Hepatocyte (in vitro differentiated cells): ENCODE results near the gene PDE7B.
"Not testable (repeated sequence)": the region's sequence is repeated elsewhere in the genome, so short reads cannot be mapped to it uniquely, and the experiment has no call there.

Experiments
- CTCF ChIP-seq: fragments of 200-600 bp; sonication (generic); IDR thresholded peaks from 2 replicates; pipeline ENCODE4 v1.5.1; 2016; ENCODE audit warnings: antibody characterized with exemption, mild to moderate bottlenecking; ENCODE audit not compliant: poor library complexity
- EZH2 ChIP-seq: fragments of 200-600 bp; sonication (generic); IDR thresholded peaks from 2 replicates; pipeline ENCODE4 v1.6.1; 2016; ENCODE audit warnings: antibody characterized with exemption, mild to moderate bottlenecking, borderline replicate concordance
- EZH2phosphoT487 ChIP-seq: fragments of 200-600 bp; sonication (generic); IDR thresholded peaks from one replicate; pipeline ENCODE4 v1.6.1; 2018; ENCODE audit warnings: antibody characterized with exemption, mild to moderate bottlenecking, low read depth, moderate library complexity; ENCODE audit not compliant: unreplicated experiment, severe bottlenecking

GRCh38 chr6:136139111-136139510, 287.6 kb downstream of the PDE7B start:
- not testable (repeated sequence) for TF ChIP-seq EZH2, EZH2phosphoT487, CTCF
